Spleen (tissue), 11 donors: ENCODE results near the gene MERTK. TPM values are rescaled to one million over a fixed set of nuclear protein-coding genes. Genes with fewer than 3 reads are reported as not detected.
"Not testable (repeated sequence)": the region's sequence is repeated elsewhere in the genome, so short reads cannot be mapped to it uniquely, and the experiment has no call there.

Source experiments
- DNase-seq: peaks from one replicate; pipeline ENCODE4 v3.0.0-alpha.2; 2020
- H3K27ac ChIP-seq, 8 donors: fragments of 200-600 bp; sonication (generic) in 7 of 8; 1 replicate in 4 of 8; 2 replicates in 4 of 8; pipeline versions ENCODE4 v1.5.0 to v1.8.0; 2016 to 2021; ENCODE audit warnings: inconsistent platforms in 4 of 8, mild to moderate bottlenecking in 4 of 8, moderate library complexity in 1 of 8
- H3K27me3 ChIP-seq, 7 donors: fragments of 200-600 bp; sonication (generic) in 6 of 7; replicated peaks in 1 of 7; 1 replicate in 4 of 7; 2 replicates in 3 of 7; pipeline versions ENCODE4 v1.5.0 to v1.8.0; 2016 to 2021; ENCODE audit warnings: inconsistent platforms in 3 of 7, mild to moderate bottlenecking in 1 of 7
- H3K36me3 ChIP-seq, 6 donors: fragments of 200-600 bp; sonication (generic) in 5 of 6; 1 replicate in 4 of 6; 2 replicates in 2 of 6; pipeline versions ENCODE4 v1.5.0 to v1.8.0; 2016 to 2021; ENCODE audit warnings: inconsistent platforms in 2 of 6
- H3K4me1 ChIP-seq, 6 donors: fragments of 200-600 bp; sonication (generic) in 5 of 6; 1 replicate in 3 of 6; 2 replicates in 3 of 6; pipeline versions ENCODE4 v1.5.0 to v1.8.0; 2016 to 2021; ENCODE audit warnings: inconsistent platforms in 3 of 6
- H3K4me3 ChIP-seq, 8 donors: fragments of 200-600 bp; sonication (generic) in 7 of 8; 1 replicate in 4 of 8; 2 replicates in 4 of 8; pipeline versions ENCODE4 v1.5.0 to v1.8.0; 2016 to 2021; ENCODE audit warnings: inconsistent platforms in 4 of 8, mild to moderate bottlenecking in 4 of 8, moderate library complexity in 2 of 8
- H3K9me3 ChIP-seq, 8 donors: fragments of 200-600 bp; sonication (generic) in 7 of 8; 1 replicate in 4 of 8; 2 replicates in 4 of 8; pipeline versions ENCODE4 v1.5.0 to v1.8.0; 2016 to 2021; ENCODE audit warnings: inconsistent platforms in 4 of 8
- POLR2A ChIP-seq, 3 donors: fragments of 450-650 bp; IDR thresholded peaks; one replicate each; pipeline ENCODE4 v1.5.1; 2017; ENCODE audit warnings: antibody characterized with exemption in 3 of 3, mild to moderate bottlenecking in 1 of 3
- POLR2AphosphoS5 ChIP-seq, 3 donors: sonication (generic); formaldehyde crosslinking; IDR thresholded peaks; one replicate each; pipeline ENCODE4 v1.5.1; 2017; ENCODE audit warnings: antibody characterized with exemption in 3 of 3
- WGBS, 5 donors: extraction: QIAGEN DNeasy Blood & Tissue Kit in 3 of 5; methylation state at CpG; one replicate each; pipeline versions ENCODE4 v1.1.5 to v1.1.7; 2013 to 2018; 5-methylcytosine and 5-hydroxymethylcytosine counted together
- intact Hi-C: fragments of 100-400 bp; cut with DNase I; formaldehyde crosslinking; loops from one replicate; pipeline ENCODE4 v1.15.0; 2023; ENCODE audit warnings: low total_unique reads
- polyA plus RNA-seq, 3 donors: library from polyadenylated mRNA; stranded (reverse); fragments of 200-250 nt; gene quantifications; one replicate each; pipeline ENCODE4 v1.2.1, GENCODE V29; 2013
- total RNA-seq, 7 donors: library from RNA; depleted of rRNA in 3 of 7; stranded (reverse); fragments of >200 nt in 3 of 7; fragmentation: NEBNext Ultra II Directional in 4 of 7; extraction: Animal tissue kit (Norgen Biotek cat#: 25700) in 4 of 7; gene quantifications; one replicate each; pipeline versions ENCODE4 v1.1.0 to v1.2.1, GENCODE V29; 2016 to 2021
- TF ChIP-seq, protein P1 (sequence below), 11 experiments: fragments of 200-600 bp in 7 of 11; fragments of 450-650 bp in 4 of 11; sonication (generic) in 4 of 11; IDR thresholded peaks in 8 of 11; conservative IDR thresholded peaks in 3 of 11; 1 replicate in 7 of 11; 2 replicates in 4 of 11; pipeline versions ENCODE4 v1.4.0 to v1.8.0; 2016 to 2021; ENCODE audit warnings: antibody characterized with exemption in 11 of 11, inconsistent platforms in 4 of 11, mild to moderate bottlenecking in 1 of 11
- donor health status: healthy with polysubstance abuse.
- donor health status: DM: no; HTN: no; CAD: no; lungs with moderate emphysema.
- donor health status: DM: no; HTN: no; CAD: no.
- donor health status: Bipolar disorder and iron deficiency.
- donor health status: healthy.
- donor health status: DM: no; HTN: no; CAD: no.
- donor health status: DM: yes; HTN: yes; CAD: no.

Gene MERTK
- total and polyA plus RNA-seq, 10 donors = 6.9 to 127 (median 49.7) TPM

DNA sequence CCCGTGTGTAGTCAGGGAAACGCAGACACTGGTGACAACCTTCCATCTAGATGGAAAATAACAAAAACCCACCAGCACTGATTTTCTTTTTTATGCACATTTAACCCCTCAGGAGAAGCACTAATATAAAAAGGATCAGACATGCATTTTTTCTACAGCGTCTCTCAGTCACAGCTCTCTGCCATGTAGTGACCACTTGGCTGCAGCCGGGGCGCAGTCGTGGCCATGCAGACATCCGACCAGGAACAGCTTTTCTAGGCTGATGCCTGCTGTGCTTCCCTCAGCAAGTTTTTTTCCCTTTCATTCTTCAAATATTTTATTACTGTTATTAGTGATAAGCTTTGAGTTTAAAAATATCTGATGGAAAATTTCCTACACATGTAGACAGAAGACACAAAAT lies 63.3 kb downstream of the MERTK start:
- intact Hi-C loops = no loop called here
- Histone ChIP-seq H3K4me3 (no peak overlapping the region), H3K4me1 (peaks cover 0 to 14% (median 2%) of the 10 kb centered on the region in 6 donors), H3K9me3 (no peaks in the 10 kb centered on the region), H3K27me3 (no peaks in the 10 kb centered on the region), H3K27ac (no peak overlapping the region), H3K36me3 (no peaks in the 10 kb centered on the region)
- 85 to 96% (median 95%) methylated on average over 7 of the region's 7 CpGs for WGBS, 5 donors
- DNase-seq = no peak
- TF ChIP-seq POLR2AphosphoS5 (IDR thresholded peaks at IDR 0.05) (no peak), POLR2A (IDR thresholded peaks at IDR 0.05) (no peak)
- TF ChIP-seq, protein P1, sequence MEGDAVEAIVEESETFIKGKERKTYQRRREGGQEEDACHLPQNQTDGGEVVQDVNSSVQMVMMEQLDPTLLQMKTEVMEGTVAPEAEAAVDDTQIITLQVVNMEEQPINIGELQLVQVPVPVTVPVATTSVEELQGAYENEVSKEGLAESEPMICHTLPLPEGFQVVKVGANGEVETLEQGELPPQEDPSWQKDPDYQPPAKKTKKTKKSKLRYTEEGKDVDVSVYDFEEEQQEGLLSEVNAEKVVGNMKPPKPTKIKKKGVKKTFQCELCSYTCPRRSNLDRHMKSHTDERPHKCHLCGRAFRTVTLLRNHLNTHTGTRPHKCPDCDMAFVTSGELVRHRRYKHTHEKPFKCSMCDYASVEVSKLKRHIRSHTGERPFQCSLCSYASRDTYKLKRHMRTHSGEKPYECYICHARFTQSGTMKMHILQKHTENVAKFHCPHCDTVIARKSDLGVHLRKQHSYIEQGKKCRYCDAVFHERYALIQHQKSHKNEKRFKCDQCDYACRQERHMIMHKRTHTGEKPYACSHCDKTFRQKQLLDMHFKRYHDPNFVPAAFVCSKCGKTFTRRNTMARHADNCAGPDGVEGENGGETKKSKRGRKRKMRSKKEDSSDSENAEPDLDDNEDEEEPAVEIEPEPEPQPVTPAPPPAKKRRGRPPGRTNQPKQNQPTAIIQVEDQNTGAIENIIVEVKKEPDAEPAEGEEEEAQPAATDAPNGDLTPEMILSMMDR (IDR thresholded peaks at IDR 0.05 in 8 of 11, conservative IDR thresholded peaks at IDR 0.05 in 3 of 11) = no peak

DNA sequence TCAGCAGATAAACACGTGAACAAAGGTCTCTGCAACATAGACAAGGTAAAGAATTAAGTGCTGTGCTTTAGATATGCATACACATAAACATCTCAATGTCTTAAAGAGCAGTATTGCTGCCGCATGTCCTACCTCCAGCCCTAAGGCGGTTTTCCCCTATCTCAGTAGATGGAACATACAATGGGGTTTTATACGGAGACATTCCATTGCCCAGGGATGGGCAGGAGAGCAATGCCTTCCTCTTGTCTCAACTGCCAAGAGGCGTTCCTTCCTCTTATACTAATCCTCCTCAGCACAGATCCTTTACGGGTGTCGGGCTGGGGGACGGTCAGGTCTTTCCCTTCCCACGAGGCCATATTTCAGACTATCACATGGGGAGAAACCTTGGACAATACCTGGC lies 64.7 kb downstream of the MERTK start:
- H3K4me1 ChIP-seq, intact Hi-C loops, H3K27ac ChIP-seq, DNase-seq, H3K9me3 ChIP-seq, H3K4me3 ChIP-seq, H3K27me3 ChIP-seq, H3K36me3 ChIP-seq: not testable (repeated sequence)
- WGBS, 5 donors = 79 to 89% (median 88%) methylated on average over 6 to 8 of the region's 9 CpGs

DNA sequence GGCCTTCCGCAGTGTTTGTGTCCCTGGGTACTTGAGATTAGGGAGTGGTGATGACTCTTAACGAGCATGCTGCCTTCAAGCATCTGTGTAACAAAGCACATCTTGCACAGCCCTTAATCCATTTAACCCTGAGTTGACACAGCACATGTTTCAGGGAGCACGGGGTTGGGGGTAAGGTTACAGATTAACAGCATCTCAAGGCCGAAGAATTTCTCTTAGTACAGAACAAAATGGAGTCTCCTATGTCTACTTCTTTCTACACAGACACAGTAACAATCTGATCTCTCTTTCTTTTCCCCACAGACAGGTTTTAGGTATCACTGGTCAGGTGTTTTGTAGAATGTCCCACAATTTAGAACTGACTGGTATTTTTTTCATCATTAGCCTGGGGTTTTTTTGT lies 65.1 kb downstream of the MERTK start:
- DNase-seq, H3K4me3 ChIP-seq, intact Hi-C loops, H3K4me1 ChIP-seq, H3K9me3 ChIP-seq, H3K27me3 ChIP-seq, H3K27ac ChIP-seq: not testable (repeated sequence)
- peaks cover 0 to 12% (median 0%) of the 10 kb centered on the region in 6 donors for H3K36me3 ChIP-seq
- 74 to 91% (median 82%) methylated on average over 3 to 4 of the region's 4 CpGs for WGBS, 5 donors

DNA sequence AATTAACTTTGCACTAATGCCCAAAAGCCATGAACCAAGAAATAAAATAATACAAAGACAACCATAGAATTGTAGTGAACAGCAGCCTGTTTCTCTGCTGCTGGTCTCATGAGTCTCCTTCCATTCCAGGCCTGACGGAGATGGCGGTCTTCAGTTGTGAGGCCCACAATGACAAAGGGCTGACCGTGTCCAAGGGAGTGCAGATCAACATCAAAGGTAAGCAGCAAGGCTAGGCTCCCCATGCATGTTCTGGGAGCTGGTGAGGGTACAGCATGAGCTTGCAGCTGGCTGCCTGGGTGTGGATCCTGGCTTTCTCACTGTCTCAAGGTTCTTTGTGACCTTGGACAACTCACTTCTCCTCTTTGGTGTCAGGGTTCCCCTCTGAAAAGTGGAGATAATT lies 66.7 kb downstream of the MERTK start:
- Histone ChIP-seq H3K4me1 (peaks cover 0 to 9% (median 2%) of the 10 kb centered on the region in 6 donors), H3K36me3 (peaks cover 0 to 21% (median 0%) of the 10 kb centered on the region in 6 donors), H3K4me3 (no peak overlapping the region), H3K27me3 (no peaks in the 10 kb centered on the region), H3K27ac (peak overlapping the region in 1 of 8 donors; percentile 40), H3K9me3 (no peaks in the 10 kb centered on the region)
- WGBS, 5 donors = 88 to 97% (median 92%) methylated on average over 3 of the region's 3 CpGs
- no peak for DNase-seq
- TF ChIP-seq POLR2A (IDR thresholded peaks at IDR 0.05) (no peak), POLR2AphosphoS5 (IDR thresholded peaks at IDR 0.05) (peak in 2 of 3 donors; percentile 9 to 13)
- TF ChIP-seq, protein P1 (IDR thresholded peaks at IDR 0.05 in 8 of 11, conservative IDR thresholded peaks at IDR 0.05 in 3 of 11) = no peak
- intact Hi-C loops = no loop called here

DNA sequence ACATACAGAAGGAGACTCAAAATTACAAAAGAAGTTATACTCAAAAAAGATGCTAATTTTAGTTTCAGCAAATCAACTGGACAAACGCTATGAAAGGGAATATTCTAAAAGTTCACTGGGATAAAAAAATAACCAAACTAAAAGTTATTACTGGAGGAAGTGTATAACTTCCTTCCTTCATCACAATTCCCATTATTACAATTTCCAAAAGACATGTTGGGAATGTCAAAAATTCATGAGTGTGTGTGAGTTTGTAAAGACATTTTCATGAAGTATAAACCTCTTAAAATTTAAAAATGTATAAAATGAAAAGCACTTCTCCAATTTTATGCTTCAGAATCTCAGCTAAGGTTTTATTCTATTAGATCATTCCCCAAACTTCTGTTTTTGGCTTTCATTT lies 67.8 kb downstream of the MERTK start:
- intact Hi-C loops = no loop called here
- TF ChIP-seq POLR2A (IDR thresholded peaks at IDR 0.05) (no peak), POLR2AphosphoS5 (IDR thresholded peaks at IDR 0.05) (no peak)
- TF ChIP-seq, protein P1 (IDR thresholded peaks at IDR 0.05 in 8 of 11, conservative IDR thresholded peaks at IDR 0.05 in 3 of 11) = no peak
- no peaks in the 10 kb centered on the region for H3K27me3 ChIP-seq
- H3K27ac ChIP-seq = no peak overlapping the region
- WGBS, 5 donors = 50 to 83% (median 70%) methylated on average over 1 of the region's 1 CpG
- no peaks in the 10 kb centered on the region for H3K9me3 ChIP-seq
- H3K4me1 ChIP-seq = peaks cover 0 to 9% (median 2%) of the 10 kb centered on the region in 6 donors
- DNase-seq = no peak
- H3K36me3 ChIP-seq = peaks cover 0 to 21% (median 0%) of the 10 kb centered on the region in 6 donors
- H3K4me3 ChIP-seq = no peak overlapping the region
